GM18507 (cell line): ENCODE measurements around the gene CCDC121.

Experiments used
- DNase-seq: peaks from one replicate; pipeline ENCODE4 v3.0.0; 2011; ENCODE audit warnings: low read depth; ENCODE audit not compliant: insufficient read length; ENCODE audit errors: extremely low spot score
- FAIRE-seq: peaks from 2 replicates; lab custom pipeline; 2011; peaks lifted over from hg19 to GRCh38; lab: Jason Lieb, UNC

CCDC121 gene

GRCh38 chr2:27587025-27587424, 41.8 kb downstream of the CCDC121 start:
- no peak for FAIRE-seq
- DNase-seq, result no peak

- FAIRE-seq, result no peak
- no peak for DNase-seq
Measured at GRCh38 chr2:27584597-27584996, 44.2 kb downstream of the CCDC121 start.

- DNase-seq (no peak), FAIRE-seq (no peak)
Measured at GRCh38 chr2:27583390-27583915, 45.4 kb downstream of the CCDC121 start.

- peak; percentile 94 for FAIRE-seq
- DNase-seq, result peak; percentile 87
Measured at GRCh38 chr2:27582695-27583389, 46.0 kb downstream of the CCDC121 start, which contains the start of gene ZNF512. ZNF512 (plus strand) TSS chr2:27583042; CDS start chr2:27583113, 71 bp downstream.

- DNase-seq (no peak), FAIRE-seq (no peak)
Measured at GRCh38 chr2:27582129-27582694, 46.6 kb downstream of the CCDC121 start.

GRCh38 chr2:27581417-27582128, 47.2 kb downstream of the CCDC121 start:
- FAIRE-seq, result no peak

More at GRCh38 chr2:27581417-27582128, 47.2 kb downstream of the CCDC121 start:
- no peak for DNase-seq
